Upper lobe of left lung (tissue), 6 donors: Measurements from ENCODE around the gene PLCL2. TPM values are rescaled to one million over a fixed set of nuclear protein-coding genes. Genes with fewer than 3 reads are reported as not detected.
A peak's percentile ranks its signal among the peaks of the same experiment; 100 is the strongest.

Experiments used
- ATAC-seq, 2 donors: fragments of 200-7000 bp; cut with Tn5 transposase; one replicate each; pipeline ENCODE4 v1.9.1; 2022; ENCODE audit warnings: mild to moderate bottlenecking in 2 of 2, moderate library complexity in 2 of 2; ENCODE audit not compliant: low FRiP score in 2 of 2
- DNase-seq, 2 donors: peaks; one replicate each; pipeline ENCODE4 v3.0.0-alpha.2; 2019 to 2020
- H3K27ac ChIP-seq, 4 donors: fragments of 200-600 bp; sonication (generic); one replicate each; pipeline ENCODE4 v1.5.1; 2016 to 2019
- H3K27me3 ChIP-seq, 4 donors: fragments of 200-600 bp; sonication (generic); one replicate each; pipeline ENCODE4 v1.5.1; 2017 to 2019
- H3K36me3 ChIP-seq, 4 donors: fragments of 200-600 bp; sonication (generic); one replicate each; pipeline ENCODE4 v1.5.1; 2016 to 2019
- H3K4me1 ChIP-seq, 4 donors: fragments of 200-600 bp; sonication (generic); one replicate each; pipeline ENCODE4 v1.5.1; 2018 to 2019
- H3K4me3 ChIP-seq, 4 donors: fragments of 200-600 bp; sonication (generic); one replicate each; pipeline ENCODE4 v1.5.1; 2017 to 2019; ENCODE audit warnings: mild to moderate bottlenecking in 2 of 4, moderate library complexity in 1 of 4
- H3K9me3 ChIP-seq, 4 donors: fragments of 200-600 bp; sonication (generic); one replicate each; pipeline ENCODE4 v1.5.1; 2018 to 2019
- CTCF ChIP-seq, 6 experiments: fragments of 450-650 bp in 4 of 6; fragments of 200-600 bp in 2 of 6; sonication (generic) in 2 of 6; IDR thresholded peaks; one replicate each; pipeline ENCODE4 v1.5.1; 2016 to 2019; ENCODE audit warnings: antibody characterized with exemption in 6 of 6
- EP300 ChIP-seq, 4 donors: sonication (generic); formaldehyde crosslinking; IDR thresholded peaks; one replicate each; pipeline ENCODE4 v1.5.1; 2017; ENCODE audit warnings: antibody characterized with exemption in 4 of 4, control low read depth in 2 of 4
- POLR2A ChIP-seq, 4 donors: fragments of 450-650 bp; IDR thresholded peaks; one replicate each; pipeline ENCODE4 v1.5.1; 2016 to 2017; ENCODE audit warnings: antibody characterized with exemption in 4 of 4, mild to moderate bottlenecking in 2 of 4
- POLR2AphosphoS5 ChIP-seq, 2 donors: sonication (generic); formaldehyde crosslinking; IDR thresholded peaks; one replicate each; pipeline ENCODE4 v1.5.1; 2017; ENCODE audit warnings: antibody characterized with exemption in 2 of 2
- WGBS, 2 donors: methylation state at CpG; one replicate each; pipeline ENCODE4 v1.1.5; 2017 to 2018; 5-methylcytosine and 5-hydroxymethylcytosine counted together
- total RNA-seq, 6 donors: library from RNA; depleted of rRNA in 4 of 6; stranded (reverse); fragments of >200 nt in 4 of 6; gene quantifications; one replicate each; pipeline versions ENCODE4 v1.1.0 to v1.2.1, GENCODE V29; 2016 to 2021
- donor health status: DM: no; HTN: no; CAD: no; lungs with moderate emphysema.
- donor health status: DM: no; HTN: yes; CAD: no; lungs with severe emphysema.

The PLCL2 gene
- total RNA-seq, 6 donors from 2014 or later: 6.5 to 15.8 (median 10.7) TPM

- ATAC-seq: peak in 1 of 2 donors; percentile 66
- H3K36me3 ChIP-seq: no peaks in the 10 kb centered on the region
- H3K27ac ChIP-seq: no peak overlapping the region
- DNase-seq: no peak
- no peaks in the 10 kb centered on the region for H3K4me1 ChIP-seq
- no peak overlapping the region for H3K4me3 ChIP-seq
- TF ChIP-seq CTCF (IDR thresholded peaks at IDR 0.05): no peak
- no peak for TF ChIP-seq POLR2A (IDR thresholded peaks at IDR 0.05)
- no peak for TF ChIP-seq EP300 (IDR thresholded peaks at IDR 0.05)
- no peak for TF ChIP-seq POLR2AphosphoS5 (IDR thresholded peaks at IDR 0.05)
- no peaks in the 10 kb centered on the region for H3K27me3 ChIP-seq
- 88 to 93% methylated on average over 15 to 19 of the region's 19 CpGs for WGBS, 2 donors
- H3K9me3 ChIP-seq: no peaks in the 10 kb centered on the region
Measured at GRCh38 chr3:17133632-17134545, 249.1 kb downstream of the PLCL2 start.

- Histone ChIP-seq H3K4me1 (no peaks in the 10 kb centered on the region), H3K27me3 (no peaks in the 10 kb centered on the region), H3K27ac (no peak overlapping the region), H3K9me3 (no peaks in the 10 kb centered on the region), H3K36me3 (no peaks in the 10 kb centered on the region), H3K4me3 (no peak overlapping the region)
- no peak for DNase-seq
- ATAC-seq: no peak
- no peak for TF ChIP-seq POLR2AphosphoS5 (IDR thresholded peaks at IDR 0.05)
Measured at GRCh38 chr3:17135696-17136095, 250.9 kb downstream of the PLCL2 start.

GRCh38 chr3:17136136-17136721, 251.5 kb downstream of the PLCL2 start:
- peak; percentile 20 to 39 for ATAC-seq
- H3K4me3 ChIP-seq: no peak overlapping the region
- no peaks in the 10 kb centered on the region for H3K4me1 ChIP-seq
- H3K27ac ChIP-seq: no peak overlapping the region
- no peaks in the 10 kb centered on the region for H3K9me3 ChIP-seq
- no peaks in the 10 kb centered on the region for H3K36me3 ChIP-seq
- TF ChIP-seq POLR2A (IDR thresholded peaks at IDR 0.05) (no peak), POLR2AphosphoS5 (IDR thresholded peaks at IDR 0.05) (no peak), EP300 (IDR thresholded peaks at IDR 0.05) (no peak), CTCF (IDR thresholded peaks at IDR 0.05) (no peak)
- DNase-seq: no peak
- 52 to 86% methylated on average over 10 to 11 of the region's 11 CpGs for WGBS, 2 donors
- no peaks in the 10 kb centered on the region for H3K27me3 ChIP-seq

GRCh38 chr3:17137321-17137826, 252.6 kb downstream of the PLCL2 start:
- DNase-seq (no peak), ATAC-seq (no peak)
- Histone ChIP-seq H3K9me3 (no peaks in the 10 kb centered on the region), H3K4me1 (no peaks in the 10 kb centered on the region), H3K36me3 (no peaks in the 10 kb centered on the region), H3K4me3 (no peak overlapping the region), H3K27ac (no peak overlapping the region), H3K27me3 (no peaks in the 10 kb centered on the region)
- 95 to 99% methylated on average over 4 to 5 of the region's 5 CpGs for WGBS, 2 donors
- TF ChIP-seq EP300 (IDR thresholded peaks at IDR 0.05): no peak
- no peak for TF ChIP-seq POLR2AphosphoS5 (IDR thresholded peaks at IDR 0.05)
- no peak for TF ChIP-seq POLR2A (IDR thresholded peaks at IDR 0.05)
- TF ChIP-seq CTCF (IDR thresholded peaks at IDR 0.05): no peak

- DNase-seq: no peak
- 90 to 91% methylated on average over 7 of the region's 7 CpGs for WGBS, 2 donors
- H3K4me1 ChIP-seq: no peaks in the 10 kb centered on the region
Measured at GRCh38 chr3:17138246-17139039, 253.7 kb downstream of the PLCL2 start.

More at GRCh38 chr3:17138246-17139039, 253.7 kb downstream of the PLCL2 start:
- ATAC-seq: no peak
- H3K4me3 ChIP-seq: no peak overlapping the region
- no peak overlapping the region for H3K27ac ChIP-seq
- no peaks in the 10 kb centered on the region for H3K9me3 ChIP-seq
- no peaks in the 10 kb centered on the region for H3K27me3 ChIP-seq
- H3K36me3 ChIP-seq: no peaks in the 10 kb centered on the region
- no peak for TF ChIP-seq POLR2A (IDR thresholded peaks at IDR 0.05)
- no peak for TF ChIP-seq POLR2AphosphoS5 (IDR thresholded peaks at IDR 0.05)
- TF ChIP-seq EP300 (IDR thresholded peaks at IDR 0.05): no peak
- TF ChIP-seq CTCF (IDR thresholded peaks at IDR 0.05): no peak
